C1 segment of cervical spinal cord (tissue), 14 donors: ENCODE measurements around the gene CCT7.

Experiments
- DNase-seq, 14 donors: peaks; one replicate each; lab custom pipeline; 2025; lab: John Stamatoyannopoulos, UW

Gene CCT7

GRCh38 chr2:73267008-73267407 lies 32.9 kb downstream of the CCT7 start:
- no peak for DNase-seq

GRCh38 chr2:73268366-73268829 lies 34.3 kb downstream of the CCT7 start:
- DNase-seq, result peak in 1 of 14 donors; percentile 71

GRCh38 chr2:73268830-73269685 lies 35.0 kb downstream of the CCT7 start:
- DNase-seq, result peak in 1 of 14 donors; percentile 66

- peak in 1 of 14 donors; percentile 38 for DNase-seq
Observed at GRCh38 chr2:73269686-73270465, 35.8 kb downstream of the CCT7 start.

GRCh38 chr2:73272270-73272669 lies 38.2 kb downstream of the CCT7 start:
- DNase-seq, result no peak

- DNase-seq, result no peak
Observed at GRCh38 chr2:73279852-73280251, 45.7 kb downstream of the CCT7 start.

- DNase-seq, result no peak
Observed at GRCh38 chr2:73281244-73281643, 47.1 kb downstream of the CCT7 start.

- no peak for DNase-seq
Observed at GRCh38 chr2:73282924-73283544, 48.9 kb downstream of the CCT7 start.

GRCh38 chr2:73283545-73284295 lies 49.6 kb downstream of the CCT7 start:
- DNase-seq, result peak in 1 of 14 donors; percentile 56

GRCh38 chr2:73284296-73285158 lies 50.4 kb downstream of the CCT7 start, which contains the start of gene FBXO41:
FBXO41 (minus strand) TSS chr2:73284478; CDS start chr2:73269630, 14,848 bp downstream.
- peak in 5 of 14 donors; percentile 16 to 53 (median 19) for DNase-seq

GRCh38 chr2:73285159-73285739 lies 51.1 kb downstream of the CCT7 start:
- peak in 3 of 14 donors; percentile 17 to 53 (median 34) for DNase-seq

GRCh38 chr2:73286134-73286655 lies 52.1 kb downstream of the CCT7 start:
- no peak for DNase-seq

- no peak for DNase-seq
Observed at GRCh38 chr2:73289304-73289703, 55.2 kb downstream of the CCT7 start.

GRCh38 chr2:73290049-73290839 lies 56.1 kb downstream of the CCT7 start:
- peak in 1 of 14 donors; percentile 86 for DNase-seq

- peak in 2 of 14 donors; percentile 21 to 52 for DNase-seq
Observed at GRCh38 chr2:73291093-73291460, 57.0 kb downstream of the CCT7 start.

GRCh38 chr2:73291461-73292315 lies 57.6 kb downstream of the CCT7 start:
- peak in 1 of 14 donors; percentile 52 for DNase-seq

GRCh38 chr2:73292316-73292905 lies 58.3 kb downstream of the CCT7 start:
- DNase-seq, result peak in 1 of 14 donors; percentile 52
